C4-2B (cell line): ENCODE data around the gene STRIP2.

Experiments
- CTCF ChIP-seq: fragments of 450-650 bp; conservative IDR thresholded peaks from 2 replicates; pipeline ENCODE4 v1.5.1; 2017; ENCODE audit warnings: mild to moderate bottlenecking
- ZFX ChIP-seq: fragments of 450-650 bp; IDR thresholded peaks from 2 replicates; pipeline ENCODE4 v1.6.1; 2017

DNA sequence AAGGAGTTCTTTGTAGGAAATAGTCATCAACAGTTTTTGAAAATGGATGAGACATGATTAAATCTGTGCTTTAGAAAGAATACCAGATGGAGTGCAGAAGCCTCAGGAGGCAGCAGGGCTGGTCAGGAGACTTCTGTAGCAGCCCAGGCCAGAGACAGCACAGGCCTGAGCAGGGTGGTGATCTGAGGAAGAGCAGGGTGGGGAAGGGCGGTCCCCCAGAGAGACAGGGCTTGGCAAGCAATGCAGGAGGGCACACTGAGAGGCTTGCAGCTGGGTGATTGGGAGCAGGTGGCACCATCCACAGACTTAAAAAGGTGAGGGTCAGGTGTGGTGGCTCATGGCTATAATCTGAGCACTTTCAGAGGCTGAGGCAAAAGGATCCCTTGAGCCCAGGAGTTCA, 63.8 kb downstream of the STRIP2 start:
- TF ChIP-seq CTCF, result no peak
- no peak for TF ChIP-seq ZFX
